Astrocyte (in vitro differentiated cells and primary cell): ENCODE results near the gene TOP3A. TPM values are rescaled to one million over a fixed set of nuclear protein-coding genes. Genes with fewer than 3 reads are reported as not detected.

Experiments
- DNase-seq: peaks from one replicate; pipeline ENCODE4 v3.0.0-alpha.2; 2010; ENCODE audit warnings: low read depth
- FAIRE-seq: peaks from 2 replicates; lab custom pipeline; 2011; peaks lifted over from hg19 to GRCh38; lab: Jason Lieb, UNC
- H2AFZ ChIP-seq: 2 replicates; pipeline ENCODE4 v1.6.0; 2012; ENCODE audit warnings: low read depth, low read length, inconsistent platforms
- H3K27ac ChIP-seq: 2 replicates; pipeline ENCODE4 v1.5.1; 2011; ENCODE audit warnings: low read depth, low read length, inconsistent platforms
- H3K27me3 ChIP-seq: 2 replicates; pipeline ENCODE4 v1.6.0; 2011; ENCODE audit warnings: low read length, inconsistent platforms; ENCODE audit not compliant: insufficient read depth
- H3K36me3 ChIP-seq: 2 replicates; pipeline ENCODE4 v1.5.1; 2011; ENCODE audit warnings: low read length, inconsistent platforms; ENCODE audit not compliant: insufficient read depth
- H3K4me1 ChIP-seq: 2 replicates; pipeline ENCODE4 v1.5.1; 2011; ENCODE audit warnings: low read length, inconsistent platforms; ENCODE audit not compliant: insufficient read depth
- H3K4me2 ChIP-seq: 2 replicates; pipeline ENCODE4 v1.6.0; 2012; ENCODE audit warnings: low read length, inconsistent platforms
- H3K4me3 ChIP-seq: 2 replicates; pipeline ENCODE4 v1.5.1; 2011; ENCODE audit warnings: low read depth, mild to moderate bottlenecking, low read length, inconsistent platforms; ENCODE audit not compliant: insufficient read depth
- H3K79me2 ChIP-seq: 2 replicates; pipeline ENCODE4 v1.6.0; 2012; ENCODE audit warnings: mild to moderate bottlenecking, low read length, inconsistent platforms; ENCODE audit not compliant: insufficient read depth
- H3K9ac ChIP-seq: 2 replicates; pipeline ENCODE4 v1.6.0; 2012; ENCODE audit warnings: mild to moderate bottlenecking, low read length, inconsistent platforms
- H3K9me3 ChIP-seq: 2 replicates; pipeline ENCODE4 v1.5.1; 2012; ENCODE audit warnings: low read depth, mild to moderate bottlenecking, low read length, inconsistent platforms; ENCODE audit not compliant: insufficient read depth
- H4K20me1 ChIP-seq: 2 replicates; pipeline ENCODE4 v1.6.0; 2012; ENCODE audit warnings: low read length, inconsistent platforms; ENCODE audit not compliant: insufficient read depth
- H3K27ac Mint-ChIP-seq: one replicate; pipeline ENCODE4 v1.8.0; 2021; ENCODE audit warnings: mild to moderate bottlenecking, mixed read lengths; ENCODE audit not compliant: unreplicated experiment
- H3K27me3 Mint-ChIP-seq: one replicate; pipeline ENCODE4 v1.8.0; 2021; ENCODE audit warnings: low read depth, mixed read lengths; ENCODE audit not compliant: unreplicated experiment
- H3K36me3 Mint-ChIP-seq: one replicate; pipeline ENCODE4 v1.8.0; 2021; ENCODE audit warnings: low read depth, mixed read lengths; ENCODE audit not compliant: unreplicated experiment
- H3K4me1 Mint-ChIP-seq: one replicate; pipeline ENCODE4 v1.8.0; 2021; ENCODE audit warnings: low read depth, mixed read lengths; ENCODE audit not compliant: unreplicated experiment
- H3K4me3 Mint-ChIP-seq: one replicate; pipeline ENCODE4 v1.8.0; 2021; ENCODE audit warnings: mild to moderate bottlenecking, moderate library complexity, mixed read lengths; ENCODE audit not compliant: unreplicated experiment
- H3K9me3 Mint-ChIP-seq: one replicate; pipeline ENCODE4 v1.8.0; 2021; ENCODE audit warnings: mild to moderate bottlenecking, mixed read lengths; ENCODE audit not compliant: unreplicated experiment
- EZH2 ChIP-seq: IDR thresholded peaks from 2 replicates; pipeline ENCODE4 v1.6.1; 2012; ENCODE audit warnings: mild to moderate bottlenecking, low read length, inconsistent platforms; ENCODE audit not compliant: insufficient read depth
- total RNA-seq: library from RNA; stranded (reverse); gene quantifications from 2 replicates; pipeline ENCODE4 v1.2.1, GENCODE V29; 2021
- TF ChIP-seq, protein P1 (sequence below): IDR thresholded peaks from 2 replicates; pipeline ENCODE4 v1.5.1; 2011; ENCODE audit warnings: low read depth, mild to moderate bottlenecking, inconsistent platforms, low read length, moderate library complexity; ENCODE audit not compliant: insufficient read depth

TOP3A gene
- total RNA-seq, 1 donor from 2014 or later = 31.0 TPM

DNA sequence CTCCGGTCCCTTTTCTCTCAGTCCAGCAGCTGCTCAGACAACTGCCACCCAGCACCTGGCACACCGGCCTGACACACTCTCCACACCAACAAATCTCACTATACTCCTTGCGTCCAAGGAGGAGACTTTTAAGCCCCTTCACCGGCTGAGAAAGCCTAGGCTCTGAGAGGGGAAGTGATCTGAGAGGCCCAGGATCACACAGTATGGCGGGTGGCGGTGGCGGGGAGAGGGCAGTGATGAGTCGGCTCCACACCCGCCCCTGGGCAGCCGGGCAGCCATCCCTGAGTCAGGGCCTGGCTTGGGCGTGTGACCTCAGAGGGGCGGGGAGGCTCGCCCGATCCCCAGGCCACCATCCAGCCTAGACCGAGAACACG, 56.8 kb downstream of the TOP3A start:
- Histone ChIP-seq H3K4me1 (peaks cover 26% of the 10 kb centered on the region), H3K27ac (peak overlapping the region; percentile 90), H3K27me3 (no peaks in the 10 kb centered on the region), H3K36me3 (peaks cover 11% of the 10 kb centered on the region), H3K4me2 (peak overlapping the region; percentile 92), H3K9ac (peak overlapping the region; percentile 95), H3K4me3 (peak overlapping the region; percentile 84), H4K20me1 (peaks cover 57% of the 10 kb centered on the region), H3K79me2 (peaks cover 65% of the 10 kb centered on the region), H3K9me3 (no peaks in the 10 kb centered on the region), H2AFZ (peak overlapping the region; percentile 90)
- Mint-ChIP-seq H3K27me3 (no peaks in the 10 kb centered on the region), H3K4me3 (peak overlapping the region; percentile 98), H3K36me3 (peaks cover 3% of the 10 kb centered on the region), H3K9me3 (no peaks in the 10 kb centered on the region), H3K4me1 (peaks cover 21% of the 10 kb centered on the region), H3K27ac (peak overlapping the region; percentile 97)
- TF ChIP-seq, protein P1, sequence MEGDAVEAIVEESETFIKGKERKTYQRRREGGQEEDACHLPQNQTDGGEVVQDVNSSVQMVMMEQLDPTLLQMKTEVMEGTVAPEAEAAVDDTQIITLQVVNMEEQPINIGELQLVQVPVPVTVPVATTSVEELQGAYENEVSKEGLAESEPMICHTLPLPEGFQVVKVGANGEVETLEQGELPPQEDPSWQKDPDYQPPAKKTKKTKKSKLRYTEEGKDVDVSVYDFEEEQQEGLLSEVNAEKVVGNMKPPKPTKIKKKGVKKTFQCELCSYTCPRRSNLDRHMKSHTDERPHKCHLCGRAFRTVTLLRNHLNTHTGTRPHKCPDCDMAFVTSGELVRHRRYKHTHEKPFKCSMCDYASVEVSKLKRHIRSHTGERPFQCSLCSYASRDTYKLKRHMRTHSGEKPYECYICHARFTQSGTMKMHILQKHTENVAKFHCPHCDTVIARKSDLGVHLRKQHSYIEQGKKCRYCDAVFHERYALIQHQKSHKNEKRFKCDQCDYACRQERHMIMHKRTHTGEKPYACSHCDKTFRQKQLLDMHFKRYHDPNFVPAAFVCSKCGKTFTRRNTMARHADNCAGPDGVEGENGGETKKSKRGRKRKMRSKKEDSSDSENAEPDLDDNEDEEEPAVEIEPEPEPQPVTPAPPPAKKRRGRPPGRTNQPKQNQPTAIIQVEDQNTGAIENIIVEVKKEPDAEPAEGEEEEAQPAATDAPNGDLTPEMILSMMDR = no peak
- no peak for TF ChIP-seq EZH2
- DNase-seq (peak; percentile 46), FAIRE-seq (no peak)

DNA sequence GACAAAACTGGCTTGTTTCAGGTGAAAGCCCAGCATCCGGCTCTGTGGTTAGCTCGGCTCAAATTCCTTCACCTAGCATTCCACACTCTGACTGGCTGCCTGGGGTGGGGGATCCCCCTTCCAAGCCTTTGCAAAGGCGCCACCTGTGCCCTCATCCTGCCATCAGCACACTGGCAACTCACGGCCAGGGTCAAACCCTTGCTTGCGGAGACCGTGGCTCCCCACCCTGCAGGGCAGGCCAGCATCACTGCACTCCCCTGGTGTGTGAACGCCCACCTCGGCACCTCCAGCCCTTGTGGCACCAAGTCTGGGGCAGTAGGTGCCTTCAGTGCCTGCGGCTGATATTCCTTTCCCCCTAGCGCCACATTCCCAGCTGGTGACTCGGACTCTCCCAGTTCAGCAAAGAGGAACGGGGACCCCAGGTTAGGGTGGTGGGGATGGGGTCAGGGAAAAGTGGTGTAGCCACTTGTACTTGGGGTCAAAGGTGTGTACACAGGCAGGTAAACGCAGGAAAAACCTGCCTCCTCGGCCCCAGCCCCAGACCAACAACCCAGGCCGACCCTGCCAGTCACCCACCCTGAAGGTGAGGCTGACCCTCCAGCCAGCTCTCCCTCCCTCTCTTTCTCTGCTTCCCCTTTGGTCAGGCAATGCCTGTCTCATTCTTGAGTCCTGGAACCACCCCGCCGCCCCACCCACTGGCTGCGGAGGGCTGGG, 57.4 kb downstream of the TOP3A start:
- H3K36me3 Mint-ChIP-seq = peaks cover 7% of the 10 kb centered on the region
- H3K4me1 ChIP-seq = peaks cover 26% of the 10 kb centered on the region
- H3K4me2 ChIP-seq = peak overlapping the region; percentile 92
- H2AFZ ChIP-seq = no peak overlapping the region
- no peaks in the 10 kb centered on the region for H3K9me3 ChIP-seq
- peak overlapping the region; percentile 95 for H3K9ac ChIP-seq
- no peaks in the 10 kb centered on the region for H3K9me3 Mint-ChIP-seq
- peaks cover 63% of the 10 kb centered on the region for H3K79me2 ChIP-seq
- no peaks in the 10 kb centered on the region for H3K27me3 Mint-ChIP-seq
- peak overlapping the region; percentile 84 for H3K4me3 ChIP-seq
- H3K4me3 Mint-ChIP-seq = peak overlapping the region; percentile 98
- peaks cover 14% of the 10 kb centered on the region for H3K36me3 ChIP-seq
- FAIRE-seq (no peak), DNase-seq (peak; percentile 26)
- H3K4me1 Mint-ChIP-seq = peaks cover 21% of the 10 kb centered on the region
- H3K27ac Mint-ChIP-seq = peak overlapping the region; percentile 97
- TF ChIP-seq, protein P1 = no peak
- TF ChIP-seq EZH2 = no peak
- H4K20me1 ChIP-seq = peaks cover 59% of the 10 kb centered on the region
- H3K27ac ChIP-seq = peak overlapping the region; percentile 90
- H3K27me3 ChIP-seq = no peaks in the 10 kb centered on the region

DNA sequence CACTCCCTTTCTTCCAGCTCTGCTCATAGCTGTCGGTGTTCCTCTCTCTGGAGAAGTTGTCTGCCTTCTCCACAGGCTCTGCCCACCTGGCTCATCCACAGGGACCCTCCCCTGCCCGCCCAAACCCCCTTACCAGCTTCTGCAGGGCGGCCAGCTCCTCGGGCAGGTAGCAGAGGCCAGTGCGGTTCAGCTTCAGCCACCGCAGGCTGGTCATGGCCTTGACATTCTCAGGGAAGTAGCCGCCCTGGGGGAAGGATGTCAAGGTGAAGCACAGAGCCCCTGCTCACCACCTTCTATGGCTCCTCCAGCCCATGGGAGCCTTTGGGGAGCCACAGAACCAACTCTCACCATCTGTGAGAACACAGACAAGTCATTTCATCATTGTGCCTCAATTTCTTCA, 58.0 kb downstream of the TOP3A start:
- Mint-ChIP-seq H3K4me3 (peak overlapping the region; percentile 98), H3K27me3 (no peaks in the 10 kb centered on the region), H3K9me3 (no peaks in the 10 kb centered on the region), H3K4me1 (peaks cover 19% of the 10 kb centered on the region), H3K27ac (peak overlapping the region; percentile 97), H3K36me3 (peaks cover 10% of the 10 kb centered on the region)
- H3K4me3 ChIP-seq = peak overlapping the region; percentile 84
- FAIRE-seq (no peak), DNase-seq (no peak)
- no peaks in the 10 kb centered on the region for H3K27me3 ChIP-seq
- no peaks in the 10 kb centered on the region for H3K9me3 ChIP-seq
- no peak overlapping the region for H3K27ac ChIP-seq
- H3K4me2 ChIP-seq = peak overlapping the region; percentile 92
- no peak for TF ChIP-seq EZH2
- TF ChIP-seq, protein P1 = no peak
- H3K79me2 ChIP-seq = peaks cover 57% of the 10 kb centered on the region
- peaks cover 26% of the 10 kb centered on the region for H3K4me1 ChIP-seq
- H4K20me1 ChIP-seq = peaks cover 59% of the 10 kb centered on the region
- H3K36me3 ChIP-seq = peaks cover 14% of the 10 kb centered on the region
- H3K9ac ChIP-seq = peak overlapping the region; percentile 95
- no peak overlapping the region for H2AFZ ChIP-seq
